GM12892 (cell line): ENCODE data around the gene HOXC10.

Source experiments
- POLR2A ChIP-seq: IDR thresholded peaks from 2 replicates; pipeline ENCODE4 v1.6.1; 2011; ENCODE audit warnings: low read depth, low read length, control low read depth
- POLR2AphosphoS5 ChIP-seq: IDR thresholded peaks from 2 replicates; pipeline ENCODE4 v1.6.1; 2011; ENCODE audit warnings: low read depth, low read length, control low read depth
- TAF1 ChIP-seq: IDR thresholded peaks from 2 replicates; pipeline ENCODE4 v1.6.1; 2011; ENCODE audit warnings: low read depth, mild to moderate bottlenecking, control low read depth, low read length, borderline replicate concordance

DNA sequence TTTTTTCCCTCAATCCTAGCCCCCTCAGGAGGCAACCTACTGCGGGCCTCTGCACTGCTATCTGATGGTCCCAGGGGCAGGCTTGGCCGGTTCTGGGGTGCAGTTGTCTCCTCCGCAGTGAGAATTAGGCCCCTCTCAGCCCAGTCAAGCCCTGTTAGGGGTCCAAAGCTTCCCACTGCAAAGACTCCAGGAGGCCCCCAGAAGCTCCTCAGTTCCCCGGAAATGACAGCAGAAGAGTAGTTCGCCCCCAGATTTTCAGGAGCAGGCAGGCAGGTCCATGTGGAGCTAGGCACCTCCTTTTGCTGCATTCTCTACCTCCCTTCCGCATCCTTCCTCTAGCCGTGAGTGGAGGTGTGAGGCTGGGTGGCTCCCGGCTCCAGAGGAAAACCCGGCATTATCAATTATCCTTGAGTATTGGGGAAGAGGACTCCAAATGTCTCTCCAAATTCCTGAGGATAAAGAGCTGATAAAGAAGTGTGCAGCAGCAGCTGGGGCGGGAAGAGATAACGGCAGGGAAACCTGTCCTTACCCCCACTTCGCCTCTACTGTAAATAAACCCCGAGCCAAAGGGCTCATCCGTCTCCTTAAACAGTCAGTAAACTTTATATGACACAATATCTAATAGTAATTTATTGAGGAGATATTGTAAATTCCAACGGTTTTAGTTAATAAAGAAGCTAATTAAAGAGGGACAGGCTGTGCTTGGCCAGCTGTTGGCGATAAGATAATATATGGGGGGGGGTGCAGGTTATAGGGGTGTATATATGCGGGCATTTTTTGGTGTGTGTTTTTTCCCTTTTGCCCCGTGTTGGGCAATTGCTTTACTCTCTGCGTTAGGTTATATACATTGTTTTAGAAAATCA lies 30.9 kb upstream of the HOXC10 start:
- TF ChIP-seq TAF1 (no peak), POLR2A (no peak), POLR2AphosphoS5 (no peak)
